ENCODE results near the gene DDX42. TPM values are rescaled to one million over a fixed set of nuclear protein-coding genes. Genes with fewer than 3 reads are reported as not detected.

Gene DDX42
- total and polyA plus RNA-seq, 2 experiments from 2014 or later: 57.8 to 101 TPM

DNA sequence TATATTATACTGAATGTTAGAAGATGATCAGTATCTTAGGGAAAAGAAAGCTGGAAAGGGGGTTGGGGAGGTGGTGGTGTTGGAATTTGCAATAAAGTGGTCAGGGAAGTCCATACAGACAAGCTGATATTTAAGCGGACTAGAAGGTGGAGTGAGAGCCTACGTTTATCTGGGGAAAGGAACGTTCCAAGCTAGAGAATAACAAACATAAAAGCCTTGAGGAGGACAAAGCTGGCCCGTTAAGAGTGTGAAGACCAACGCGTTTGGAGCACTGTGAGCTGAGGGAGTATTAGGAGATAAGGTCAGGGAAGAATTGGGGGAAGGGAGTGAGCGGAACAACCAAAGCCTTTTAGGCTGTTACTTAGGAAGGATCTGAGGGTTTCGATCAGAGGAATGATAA lies 1.4 kb downstream of the DDX42 start (continued):
- TF ChIP-seq ZNF114 (CRISPR knock-in tag; IDR thresholded peaks at IDR 0.05): no peak
- TF ChIP-seq STAT1 (IDR thresholded peaks at IDR 0.05; ENCODE audit: unreplicated experiment): no peak
- TF ChIP-seq, protein P1, sequence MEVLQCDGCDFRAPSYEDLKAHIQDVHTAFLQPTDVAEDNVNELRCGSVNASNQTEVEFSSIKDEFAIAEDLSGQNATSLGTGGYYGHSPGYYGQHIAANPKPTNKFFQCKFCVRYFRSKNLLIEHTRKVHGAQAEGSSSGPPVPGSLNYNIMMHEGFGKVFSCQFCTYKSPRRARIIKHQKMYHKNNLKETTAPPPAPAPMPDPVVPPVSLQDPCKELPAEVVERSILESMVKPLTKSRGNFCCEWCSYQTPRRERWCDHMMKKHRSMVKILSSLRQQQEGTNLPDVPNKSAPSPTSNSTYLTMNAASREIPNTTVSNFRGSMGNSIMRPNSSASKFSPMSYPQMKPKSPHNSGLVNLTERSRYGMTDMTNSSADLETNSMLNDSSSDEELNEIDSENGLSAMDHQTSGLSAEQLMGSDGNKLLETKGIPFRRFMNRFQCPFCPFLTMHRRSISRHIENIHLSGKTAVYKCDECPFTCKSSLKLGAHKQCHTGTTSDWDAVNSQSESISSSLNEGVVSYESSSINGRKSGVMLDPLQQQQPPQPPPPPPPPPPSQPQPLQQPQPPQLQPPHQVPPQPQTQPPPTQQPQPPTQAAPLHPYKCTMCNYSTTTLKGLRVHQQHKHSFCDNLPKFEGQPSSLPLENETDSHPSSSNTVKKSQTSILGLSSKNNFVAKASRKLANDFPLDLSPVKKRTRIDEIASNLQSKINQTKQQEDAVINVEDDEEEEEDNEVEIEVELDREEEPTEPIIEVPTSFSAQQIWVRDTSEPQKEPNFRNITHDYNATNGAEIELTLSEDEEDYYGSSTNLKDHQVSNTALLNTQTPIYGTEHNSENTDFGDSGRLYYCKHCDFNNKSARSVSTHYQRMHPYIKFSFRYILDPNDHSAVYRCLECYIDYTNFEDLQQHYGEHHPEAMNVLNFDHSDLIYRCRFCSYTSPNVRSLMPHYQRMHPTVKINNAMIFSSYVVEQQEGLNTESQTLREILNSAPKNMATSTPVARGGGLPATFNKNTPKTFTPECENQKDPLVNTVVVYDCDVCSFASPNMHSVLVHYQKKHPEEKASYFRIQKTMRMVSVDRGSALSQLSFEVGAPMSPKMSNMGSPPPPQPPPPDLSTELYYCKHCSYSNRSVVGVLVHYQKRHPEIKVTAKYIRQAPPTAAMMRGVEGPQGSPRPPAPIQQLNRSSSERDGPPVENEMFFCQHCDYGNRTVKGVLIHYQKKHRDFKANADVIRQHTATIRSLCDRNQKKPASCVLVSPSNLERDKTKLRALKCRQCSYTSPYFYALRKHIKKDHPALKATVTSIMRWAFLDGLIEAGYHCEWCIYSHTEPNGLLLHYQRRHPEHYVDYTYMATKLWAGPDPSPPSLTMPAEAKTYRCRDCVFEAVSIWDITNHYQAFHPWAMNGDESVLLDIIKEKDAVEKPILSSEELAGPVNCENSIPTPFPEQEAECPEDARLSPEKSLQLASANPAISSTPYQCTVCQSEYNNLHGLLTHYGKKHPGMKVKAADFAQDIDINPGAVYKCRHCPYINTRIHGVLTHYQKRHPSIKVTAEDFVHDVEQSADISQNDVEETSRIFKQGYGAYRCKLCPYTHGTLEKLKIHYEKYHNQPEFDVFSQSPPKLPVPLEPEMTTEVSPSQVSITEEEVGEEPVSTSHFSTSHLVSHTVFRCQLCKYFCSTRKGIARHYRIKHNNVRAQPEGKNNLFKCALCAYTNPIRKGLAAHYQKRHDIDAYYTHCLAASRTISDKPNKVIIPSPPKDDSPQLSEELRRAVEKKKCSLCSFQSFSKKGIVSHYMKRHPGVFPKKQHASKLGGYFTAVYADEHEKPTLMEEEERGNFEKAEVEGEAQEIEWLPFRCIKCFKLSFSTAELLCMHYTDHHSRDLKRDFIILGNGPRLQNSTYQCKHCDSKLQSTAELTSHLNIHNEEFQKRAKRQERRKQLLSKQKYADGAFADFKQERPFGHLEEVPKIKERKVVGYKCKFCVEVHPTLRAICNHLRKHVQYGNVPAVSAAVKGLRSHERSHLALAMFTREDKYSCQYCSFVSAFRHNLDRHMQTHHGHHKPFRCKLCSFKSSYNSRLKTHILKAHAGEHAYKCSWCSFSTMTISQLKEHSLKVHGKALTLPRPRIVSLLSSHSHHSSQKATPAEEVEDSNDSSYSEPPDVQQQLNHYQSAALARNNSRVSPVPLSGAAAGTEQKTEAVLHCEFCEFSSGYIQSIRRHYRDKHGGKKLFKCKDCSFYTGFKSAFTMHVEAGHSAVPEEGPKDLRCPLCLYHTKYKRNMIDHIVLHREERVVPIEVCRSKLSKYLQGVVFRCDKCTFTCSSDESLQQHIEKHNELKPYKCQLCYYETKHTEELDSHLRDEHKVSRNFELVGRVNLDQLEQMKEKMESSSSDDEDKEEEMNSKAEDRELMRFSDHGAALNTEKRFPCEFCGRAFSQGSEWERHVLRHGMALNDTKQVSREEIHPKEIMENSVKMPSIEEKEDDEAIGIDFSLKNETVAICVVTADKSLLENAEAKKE (CRISPR knock-in tag; IDR thresholded peaks at IDR 0.05): no peak

DNA sequence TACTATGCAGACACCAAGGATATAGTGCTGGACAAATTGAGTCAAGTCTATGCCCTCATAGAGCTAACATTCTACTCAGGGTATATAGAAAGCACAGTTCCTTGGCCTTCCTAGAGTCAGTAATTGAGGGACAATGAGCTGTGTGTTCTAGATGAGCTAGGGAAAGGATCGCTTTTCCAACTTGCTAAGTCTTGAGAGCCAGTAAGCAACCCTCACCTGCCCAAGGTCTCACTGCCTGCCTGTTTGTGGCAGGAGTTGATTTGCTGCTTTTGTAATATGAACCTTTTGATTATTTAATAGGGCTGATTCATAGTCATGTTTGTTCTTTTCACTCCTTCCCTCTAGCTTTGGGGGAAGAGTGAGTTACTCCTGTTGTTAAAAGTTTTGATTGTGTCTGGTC lies 6.5 kb downstream of the DDX42 start:
- Mint-ChIP-seq H3K9me3 (no peaks in the 10 kb centered on the region; the same call in 2 of the 3 replicates), H3K4me1 (peaks cover 14% of the 10 kb centered on the region), H3K27ac (no peak overlapping the region; the same call in 1 of the 2 replicates), H3K36me3 (ENCODE audit: low read depth) (peaks cover 52% of the 10 kb centered on the region), H3K4me3 (no peak overlapping the region), H3K27me3 (ENCODE audit: insufficient read depth, low read depth, poor library complexity) (no peaks in the 10 kb centered on the region)
- Histone ChIP-seq H2AFZ (no peak overlapping the region), H3K9me2 (ENCODE audit: insufficient read depth) (no peaks in the 10 kb centered on the region), H3K27ac (ENCODE audit: low read depth) (peak overlapping the region; percentile 47; the same call in 1 of the 2 replicates), H3K4me3 (no peak overlapping the region), H4K20me1 (replicated peaks; ENCODE audit: insufficient read depth) (peaks cover 92% of the 10 kb centered on the region), H3K27me3 (ENCODE audit: insufficient read depth) (no peaks in the 10 kb centered on the region), H3K79me2 (replicated peaks; ENCODE audit: insufficient read depth) (peaks cover 100% of the 10 kb centered on the region), H3K4me1 (ENCODE audit: insufficient read depth) (peaks cover 9% of the 10 kb centered on the region), H3K36me3 (ENCODE audit: insufficient read depth) (peaks cover 20% of the 10 kb centered on the region), H3F3A (replicated peaks; ENCODE audit: low read depth) (no peaks in the 10 kb centered on the region), H3K4me2 (no peak overlapping the region)
- ATAC-seq (no peak), DNase-seq (ENCODE audit: low spot score) (no peak)
- TF ChIP-seq POLR2AphosphoS5 (IDR thresholded peaks at IDR 0.05; ENCODE audit: low read depth) (no peak), CREB1 (CRISPR knock-in tag; IDR thresholded peaks at IDR 0.05; ENCODE audit: low read depth) (no peak), ZNF114 (CRISPR knock-in tag; IDR thresholded peaks at IDR 0.05) (no peak), ZNF331 (CRISPR knock-in tag; IDR thresholded peaks at IDR 0.05; ENCODE audit: low read depth) (no peak), EZH2 (IDR thresholded peaks at IDR 0.05; ENCODE audit: low read depth, unreplicated experiment) (no peak), NANOG (IDR thresholded peaks at IDR 0.05; ENCODE audit: borderline replicate concordance) (no peak), STAT1 (IDR thresholded peaks at IDR 0.05; ENCODE audit: unreplicated experiment) (no peak), JUNB (IDR thresholded peaks at IDR 0.05; ENCODE audit: unreplicated experiment) (no peak)
- TF ChIP-seq, protein P1 (CRISPR knock-in tag; IDR thresholded peaks at IDR 0.05): no peak
